Natural killer cell (primary cell): ENCODE data around the gene MEST. TPM values are rescaled to one million over a fixed set of nuclear protein-coding genes. Genes with fewer than 3 reads are reported as not detected.

Source experiments
- ATAC-seq, 3 donors: fragments of 150-1000 bp in 2 of 3; fragments of 200-7000 bp in 1 of 3; cut with Tn5 transposase; 1 replicate in 1 of 3; 2 replicates in 2 of 3; pipeline ENCODE4 v1.10.0; 2021; ENCODE audit warnings: mild to moderate bottlenecking in 2 of 3, moderate library complexity in 2 of 3
- DNase-seq, 2 donors: peaks; one replicate each; pipeline versions ENCODE4 v3.0.0 to v3.0.0-alpha.2; 2013 to 2021; ENCODE audit warnings: mixed read lengths in 1 of 2
- H3K27ac ChIP-seq: one replicate; pipeline ENCODE4 v1.5.1; 2013; ENCODE audit warnings: mild to moderate bottlenecking, low read length
- H3K27me3 ChIP-seq: one replicate; pipeline ENCODE4 v1.6.1; 2013; ENCODE audit warnings: low read length; ENCODE audit not compliant: control insufficient read depth, insufficient read depth
- H3K36me3 ChIP-seq: one replicate; pipeline ENCODE4 v1.6.1; 2013; ENCODE audit warnings: low read length; ENCODE audit not compliant: control insufficient read depth, insufficient read depth
- H3K4me1 ChIP-seq: one replicate; pipeline ENCODE4 v1.6.1; 2013; ENCODE audit warnings: low read length; ENCODE audit not compliant: control insufficient read depth, insufficient read depth
- H3K4me3 ChIP-seq: one replicate; pipeline ENCODE4 v1.5.1; 2013; ENCODE audit warnings: low read length
- H3K9me3 ChIP-seq: one replicate; pipeline ENCODE4 v1.6.1; 2013; ENCODE audit warnings: low read length; ENCODE audit not compliant: control insufficient read depth, insufficient read depth
- H3K27ac Mint-ChIP-seq, 2 donors: one replicate each; pipeline ENCODE4 v1.8.0; 2022; ENCODE audit warnings: mild to moderate bottlenecking in 2 of 2, mixed read lengths in 2 of 2, moderate library complexity in 1 of 2
- H3K27me3 Mint-ChIP-seq, 2 donors: one replicate each; pipeline ENCODE4 v1.8.0; 2022; ENCODE audit warnings: low read depth in 2 of 2, mixed read lengths in 2 of 2
- H3K36me3 Mint-ChIP-seq: one replicate; pipeline ENCODE4 v1.8.0; 2022; ENCODE audit warnings: mixed read lengths
- H3K4me1 Mint-ChIP-seq, 2 donors: one replicate each; pipeline ENCODE4 v1.8.0; 2022; ENCODE audit warnings: mixed read lengths in 2 of 2
- H3K4me3 Mint-ChIP-seq: one replicate; pipeline ENCODE4 v1.8.0; 2022; ENCODE audit warnings: mild to moderate bottlenecking, moderate library complexity, mixed read lengths
- H3K9me3 Mint-ChIP-seq, 2 donors: one replicate each; pipeline ENCODE4 v1.8.0; 2022; ENCODE audit warnings: mixed read lengths in 2 of 2
- CTCF ChIP-seq: fragments of 200-600 bp; IDR thresholded peaks from one replicate; pipeline ENCODE4 v1.8.0; 2022; ENCODE audit warnings: antibody characterized with exemption
- WGBS: methylation state at CpG from one replicate; pipeline ENCODE4 v1.1.7; 2013; ENCODE audit warnings: missing lambda C conversion rate; ENCODE audit not compliant: insufficient coverage; 5-methylcytosine and 5-hydroxymethylcytosine counted together
- intact Hi-C: fragments of 100-400 bp; cut with micrococcal nuclease; formaldehyde crosslinking; loops from one replicate; pipeline ENCODE4 v1.14.2; 2022
- total RNA-seq, 4 donors: library from RNA; stranded (reverse); fragments of 120-200 nt in 1 of 4; gene quantifications; one replicate each; pipeline versions ENCODE4 v1.2.3 to v1.2.4, GENCODE V29; 2013 to 2022

MEST gene
- total RNA-seq, result 1 to 10 TPM in 1 of 3 donors, under 1 TPM in 2; 0.55 to 2.2 (median 0.70) TPM
- total RNA-seq (2013), result 5.6 TPM

GRCh38 chr7:130491841-130492522 is at the start of gene MEST:
MEST (plus strand) TSS chr7:130492085; CDS start chr7:130492314, 229 bp downstream.
- no peaks in the 10 kb centered on the region for H3K36me3 Mint-ChIP-seq
- no peak for TF ChIP-seq CTCF
- H3K27ac Mint-ChIP-seq, result no peak within 1 kb of the TSS
- H3K9me3 ChIP-seq, result peaks cover 3% of the 10 kb centered on the region
- peaks cover 41 to 55% of the 10 kb centered on the region in 2 donors for H3K27me3 Mint-ChIP-seq
- no peak within 1 kb of the TSS for H3K4me3 ChIP-seq
- peak within 1 kb of the TSS; percentile 48 for H3K4me3 Mint-ChIP-seq
- no peaks in the 10 kb centered on the region for H3K9me3 Mint-ChIP-seq
- DNase-seq, result peak in 1 of 2 donors; percentile 49
- 52% methylated on average over 71 of the region's 71 CpGs for WGBS
- intact Hi-C loops, result no loop called here
- H3K27me3 ChIP-seq, result peaks cover 14% of the 10 kb centered on the region
- H3K36me3 ChIP-seq, result no peaks in the 10 kb centered on the region
- ATAC-seq, result peak in 2 of 3 donors; percentile 46 to 50
- H3K4me1 Mint-ChIP-seq, result peaks cover under 1 to 19% of the 10 kb centered on the region in 2 donors
- peaks cover 17% of the 10 kb centered on the region for H3K4me1 ChIP-seq
- H3K27ac ChIP-seq, result no peak within 1 kb of the TSS

GRCh38 chr7:130442601-130443000 is 49.3 kb upstream of the MEST start:
- Mint-ChIP-seq H3K27ac (no peak overlapping the region), H3K27me3 (no peaks in the 10 kb centered on the region), H3K9me3 (no peaks in the 10 kb centered on the region), H3K36me3 (no peaks in the 10 kb centered on the region), H3K4me3 (no peak overlapping the region), H3K4me1 (peaks cover 15 to 22% of the 10 kb centered on the region in 2 donors)
- peaks cover 11% of the 10 kb centered on the region for H3K4me1 ChIP-seq
- H3K36me3 ChIP-seq, result no peaks in the 10 kb centered on the region
- H3K9me3 ChIP-seq, result no peaks in the 10 kb centered on the region
- ATAC-seq, result no peak
- DNase-seq, result no peak
- 84% methylated on average over 6 of the region's 7 CpGs for WGBS
- H3K4me3 ChIP-seq, result no peak overlapping the region
- no peaks in the 10 kb centered on the region for H3K27me3 ChIP-seq
- H3K27ac ChIP-seq, result no peak overlapping the region
- TF ChIP-seq CTCF, result no peak
- intact Hi-C loops, result no loop called here

- Histone ChIP-seq H3K9me3 (no peaks in the 10 kb centered on the region), H3K4me1 (peaks cover 11% of the 10 kb centered on the region), H3K4me3 (no peak overlapping the region), H3K27me3 (no peaks in the 10 kb centered on the region), H3K27ac (no peak overlapping the region), H3K36me3 (no peaks in the 10 kb centered on the region)
- Mint-ChIP-seq H3K4me1 (peaks cover 15 to 22% of the 10 kb centered on the region in 2 donors), H3K27ac (no peak overlapping the region), H3K36me3 (no peaks in the 10 kb centered on the region), H3K4me3 (no peak overlapping the region), H3K9me3 (peaks cover 2% of the 10 kb centered on the region in 2 donors), H3K27me3 (no peaks in the 10 kb centered on the region)
- intact Hi-C loops, result no loop called here
- WGBS, result 90% methylated on average over 1 of the region's 3 CpGs
- DNase-seq (no peak), ATAC-seq (no peak)
- no peak for TF ChIP-seq CTCF
Measured at GRCh38 chr7:130444234-130444633, 47.7 kb upstream of the MEST start.
